Stimulated activated CD8-positive, alpha-beta memory T cell treated with anti-CD3 and anti-CD28 coated beads, Interleukin-4, amount 100 ng/mL, for 24 hours (primary cell): Measurements from ENCODE around the gene CAV3.

Experiments
- DNase-seq: peaks from one replicate; pipeline ENCODE4 v3.0.0-alpha.2; 2020; ENCODE audit warnings: low read depth

CAV3 gene

DNA sequence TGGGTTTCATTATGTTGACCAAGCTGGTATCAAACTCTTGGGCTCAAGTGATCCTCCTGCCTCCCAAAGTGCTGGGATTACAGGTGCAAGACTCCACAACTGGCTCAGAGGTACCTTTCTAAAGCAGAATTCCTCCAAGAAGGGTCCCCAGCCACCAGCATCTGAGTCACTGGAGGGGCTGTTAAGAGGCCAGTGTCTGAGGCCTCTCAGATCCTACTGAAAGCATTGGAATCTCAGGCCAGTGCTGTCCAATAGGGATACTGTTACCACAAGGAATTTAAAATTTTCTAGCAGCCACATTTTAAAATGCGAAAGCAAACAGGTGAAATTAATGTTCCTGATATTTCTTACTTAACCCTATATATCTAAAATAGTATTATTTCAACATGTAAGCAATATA is 1.3 kb downstream of the CAV3 start:
- DNase-seq: no peak

GRCh38 chr3:8736436-8736835 is 2.8 kb downstream of the CAV3 start:
- DNase-seq: no peak

- DNase-seq: no peak
Observed at GRCh38 chr3:8737301-8737700, 3.7 kb downstream of the CAV3 start.

DNA sequence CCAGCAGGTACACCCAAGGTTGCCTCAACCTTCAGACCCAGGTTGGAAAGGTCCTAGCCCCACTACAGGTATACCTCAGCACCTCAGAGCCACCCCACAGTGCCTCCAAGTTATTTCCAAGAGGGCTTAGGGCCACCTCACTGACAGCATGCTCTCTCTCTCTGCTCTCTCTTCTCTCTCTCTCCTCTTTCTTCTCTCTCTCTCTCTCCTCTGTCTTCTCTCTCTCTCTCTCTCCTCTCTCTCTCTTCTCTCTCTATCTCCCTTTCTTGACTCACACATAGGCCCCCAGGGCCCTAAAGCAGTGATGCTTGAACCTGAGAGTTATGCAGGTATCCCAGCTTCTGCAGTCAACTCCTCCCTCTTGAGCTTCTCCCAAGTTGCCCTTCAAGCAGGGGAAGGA is 4.2 kb downstream of the CAV3 start:
- no peak for DNase-seq

DNA sequence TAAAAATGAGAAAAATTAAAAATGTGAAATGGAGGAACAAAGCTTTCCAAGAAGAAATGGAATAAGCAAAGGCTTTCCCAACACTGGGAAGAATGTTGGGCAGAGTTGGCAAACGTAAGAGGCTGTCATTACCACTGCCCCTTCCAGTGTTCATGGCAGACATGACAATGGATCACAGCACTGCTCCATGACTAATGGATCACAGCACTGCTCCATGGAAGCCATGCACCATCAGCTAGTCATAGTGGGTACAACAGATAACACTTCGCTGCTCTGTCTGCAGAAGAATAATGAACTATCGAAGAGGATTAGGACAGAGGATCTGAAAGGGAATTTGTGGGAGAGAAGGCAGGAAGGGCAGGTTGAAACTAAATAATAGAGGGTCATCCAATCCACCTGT is 5.0 kb downstream of the CAV3 start:
- no peak for DNase-seq

DNA sequence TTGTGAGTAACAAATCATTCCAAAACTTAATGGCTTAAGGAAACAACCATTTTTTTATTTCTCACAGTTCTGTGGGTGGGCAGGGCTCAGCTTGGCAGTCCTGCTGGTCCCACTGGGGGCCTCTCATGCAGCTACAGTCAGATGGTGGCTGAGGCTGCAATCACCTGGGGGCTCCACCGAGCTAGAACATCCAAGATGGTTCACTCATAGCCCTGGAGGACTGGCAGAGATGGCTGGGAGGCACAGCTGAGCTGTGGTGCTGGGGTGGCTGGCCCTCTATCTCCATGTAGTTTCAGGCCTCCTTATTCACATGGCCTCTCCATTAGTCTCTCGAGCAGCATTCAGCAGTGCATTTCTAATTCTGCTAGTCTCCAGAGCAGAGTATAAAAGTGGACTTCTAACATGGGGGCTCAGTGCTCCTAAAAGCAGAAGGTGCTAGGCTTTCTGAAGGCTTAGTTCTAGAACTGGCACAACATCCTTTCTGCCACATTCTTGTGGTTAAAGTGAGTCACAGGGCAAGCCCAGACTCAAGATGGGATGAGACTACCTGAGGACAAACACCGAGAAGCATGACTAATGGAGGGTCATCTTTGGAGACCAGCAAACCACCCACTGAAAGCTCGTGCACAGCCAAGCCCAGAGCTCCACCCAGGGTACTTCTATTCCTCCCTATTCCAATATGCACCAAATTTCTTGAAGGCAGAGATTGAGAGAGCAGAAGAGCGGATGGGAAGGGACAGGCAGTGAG is 6.3 kb downstream of the CAV3 start:
- DNase-seq: no peak

GRCh38 chr3:8741581-8742261 is 8.1 kb downstream of the CAV3 start:
- DNase-seq: no peak

DNA sequence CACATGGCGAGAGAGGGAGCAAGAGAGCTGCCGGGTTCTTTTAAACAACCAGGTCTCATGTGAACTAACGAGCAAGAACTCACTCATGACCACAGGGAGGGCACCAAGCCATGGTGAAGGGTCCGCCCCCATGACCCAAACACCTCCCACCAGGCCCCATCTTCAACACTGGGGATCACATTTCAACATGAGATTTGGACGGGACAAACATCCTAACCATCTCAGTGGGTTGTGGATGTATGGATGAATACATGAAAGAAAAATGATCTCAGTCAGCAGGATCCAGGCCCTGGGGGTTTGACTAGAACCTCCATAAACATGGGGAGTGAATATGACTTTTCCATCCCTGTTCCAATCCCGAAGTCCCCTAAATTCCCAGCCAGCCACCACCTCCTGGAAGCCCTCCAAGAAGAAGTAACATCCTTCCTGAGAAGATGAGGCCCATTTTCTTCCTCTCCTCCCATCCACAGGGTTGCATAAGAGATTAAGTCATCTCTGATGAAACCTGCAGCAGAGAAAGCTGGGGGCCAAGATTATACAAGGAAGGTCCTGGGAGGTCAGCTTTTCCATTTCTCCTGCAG is 9.5 kb downstream of the CAV3 start:
- DNase-seq: no peak

- DNase-seq: no peak
Observed at GRCh38 chr3:8743911-8744310, 10.3 kb downstream of the CAV3 start.

DNA sequence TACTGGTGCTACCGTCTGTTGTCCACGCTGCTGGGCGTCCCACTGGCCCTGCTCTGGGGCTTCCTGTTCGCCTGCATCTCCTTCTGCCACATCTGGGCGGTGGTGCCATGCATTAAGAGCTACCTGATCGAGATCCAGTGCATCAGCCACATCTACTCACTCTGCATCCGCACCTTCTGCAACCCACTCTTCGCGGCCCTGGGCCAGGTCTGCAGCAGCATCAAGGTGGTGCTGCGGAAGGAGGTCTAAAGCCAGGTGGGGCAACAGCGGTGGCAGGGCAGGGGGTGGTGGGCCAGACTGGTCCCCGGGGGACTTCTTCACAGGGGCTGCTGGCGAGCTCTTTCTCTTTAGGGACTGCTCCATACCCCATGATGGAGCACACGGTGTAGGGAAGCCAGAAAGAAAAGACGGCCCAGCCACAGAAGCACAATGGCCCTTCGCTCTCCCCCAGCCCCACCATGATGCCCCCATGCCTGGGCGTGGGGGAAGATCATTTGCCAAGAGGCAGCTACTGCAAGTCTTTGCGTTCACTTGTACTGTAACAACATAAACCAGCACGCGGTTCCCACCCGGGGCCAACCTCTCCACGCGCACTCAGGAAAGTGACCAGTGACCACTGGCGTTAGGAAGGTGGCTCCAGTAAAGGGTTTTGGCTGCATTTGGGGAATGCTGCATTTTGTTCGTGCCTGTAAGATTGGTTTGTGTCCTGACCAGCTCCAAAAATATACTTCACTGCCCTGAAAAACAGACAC is 12.2 kb downstream of the CAV3 start:
- no peak for DNase-seq

- DNase-seq: no peak
Observed at GRCh38 chr3:8746780-8747345, 13.3 kb downstream of the CAV3 start.

- DNase-seq: no peak
Observed at GRCh38 chr3:8749316-8749715, 15.7 kb downstream of the CAV3 start.

- no peak for DNase-seq
Observed at GRCh38 chr3:8752832-8753231, 19.2 kb downstream of the CAV3 start.

- no peak for DNase-seq
Observed at GRCh38 chr3:8755097-8755496, 21.5 kb downstream of the CAV3 start.

DNA sequence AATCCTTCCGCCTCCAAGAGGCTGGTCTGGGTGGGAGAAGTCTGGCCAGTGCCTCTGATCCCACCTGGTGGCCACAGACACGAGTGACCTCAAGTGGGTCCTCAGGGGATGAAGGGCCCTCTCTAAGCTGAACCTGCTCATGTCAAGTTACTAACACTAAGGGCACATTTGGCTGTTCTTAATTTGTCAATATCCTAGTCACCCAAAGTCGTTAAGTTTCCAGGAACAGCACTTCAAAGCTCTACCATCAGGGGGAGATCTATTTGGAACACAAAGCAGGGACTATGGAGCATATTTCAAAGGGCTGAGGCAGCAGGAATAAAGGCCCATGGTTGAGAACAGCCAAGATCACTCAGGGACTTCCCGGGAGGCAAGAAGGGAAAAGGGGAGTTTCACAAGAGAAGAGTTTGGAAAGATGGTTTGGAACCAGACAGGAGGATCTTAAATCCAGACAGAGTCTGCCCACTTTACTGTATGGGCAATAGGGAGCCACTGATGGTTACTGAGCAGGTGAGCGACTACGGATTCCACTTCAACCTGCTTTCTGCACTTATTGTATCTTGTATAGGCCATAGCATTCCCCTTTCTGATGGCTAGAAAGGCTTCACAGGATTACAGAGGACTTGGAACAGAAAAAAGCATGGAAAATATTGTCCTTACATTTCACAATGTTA is 22.1 kb downstream of the CAV3 start:
- no peak for DNase-seq

- DNase-seq: no peak
Observed at GRCh38 chr3:8756671-8757070, 23.1 kb downstream of the CAV3 start.

GRCh38 chr3:8757551-8758518 is 24.2 kb downstream of the CAV3 start:
- no peak for DNase-seq

GRCh38 chr3:8759038-8759707 is 25.6 kb downstream of the CAV3 start:
- DNase-seq: no peak

DNA sequence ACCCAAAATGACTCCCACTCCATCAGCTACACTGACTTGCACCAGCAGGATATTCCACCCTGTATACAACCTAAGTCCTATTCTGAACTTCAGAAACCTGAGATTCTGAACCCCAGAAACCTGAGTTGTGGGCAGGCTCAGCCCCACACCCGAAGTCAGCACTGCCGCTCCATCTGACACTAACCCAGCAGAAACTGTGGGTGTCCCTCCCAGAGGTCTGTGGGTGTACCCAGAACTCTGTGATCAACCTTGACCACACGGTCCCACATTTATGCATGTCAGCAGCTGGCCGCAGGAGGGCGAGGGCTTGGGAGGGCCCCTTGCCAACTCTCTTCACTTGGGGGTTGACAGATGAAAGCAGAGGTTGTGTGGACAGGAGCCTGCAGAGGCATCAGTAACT is 26.5 kb downstream of the CAV3 start:
- no peak for DNase-seq

DNA sequence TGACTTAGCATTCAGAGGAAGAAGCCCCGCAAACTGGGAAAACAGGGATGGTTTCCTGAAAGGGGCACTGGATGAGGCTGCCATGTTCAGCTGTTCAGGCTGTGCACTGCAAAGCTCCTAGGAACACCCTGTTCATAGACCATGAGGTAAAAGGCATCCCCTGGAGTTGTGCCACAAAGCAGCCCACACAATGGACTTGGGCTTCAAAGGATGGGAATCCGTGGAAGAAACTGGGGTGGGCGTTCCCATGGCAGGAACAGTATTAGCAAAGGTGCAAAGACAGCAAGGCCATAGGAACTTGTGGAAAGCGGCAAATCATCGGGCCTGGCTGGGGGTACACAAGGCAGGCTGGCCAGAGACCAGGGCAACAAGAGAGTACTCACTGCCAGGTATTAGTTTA is 26.9 kb downstream of the CAV3 start:
- no peak for DNase-seq
